Progenitor cell of endocrine pancreas (in vitro differentiated cells): Measurements from ENCODE around the gene ATM. TPM values are rescaled to one million over a fixed set of nuclear protein-coding genes. Genes with fewer than 3 reads are reported as not detected.
"Not testable (repeated sequence)": the region's sequence is repeated elsewhere in the genome, so short reads cannot be mapped to it uniquely, and the experiment has no call there.

Experiments used
- DNase-seq: peaks from one replicate; pipeline ENCODE4 v3.0.0; 2021; ENCODE audit warnings: low spot score; ENCODE audit not compliant: unreplicated experiment
- H3K27ac Mint-ChIP-seq: 2 replicates; pipeline ENCODE4 v1.8.0; 2021; ENCODE audit warnings: mild to moderate bottlenecking, moderate library complexity, mixed read lengths
- H3K27me3 Mint-ChIP-seq: 2 replicates; pipeline ENCODE4 v1.8.0; 2021; ENCODE audit warnings: mixed read lengths
- H3K36me3 Mint-ChIP-seq: 2 replicates; pipeline ENCODE4 v1.8.0; 2022; ENCODE audit warnings: mixed read lengths; ENCODE audit not compliant: insufficient read depth
- H3K4me1 Mint-ChIP-seq: 2 replicates; pipeline ENCODE4 v1.8.0; 2021; ENCODE audit warnings: low read depth, mixed read lengths
- H3K4me3 Mint-ChIP-seq: 2 replicates; pipeline ENCODE4 v1.8.0; 2021; ENCODE audit warnings: low read depth, mild to moderate bottlenecking, moderate library complexity, mixed read lengths
- H3K9me3 Mint-ChIP-seq: 2 replicates; pipeline ENCODE4 v1.8.0; 2021; ENCODE audit warnings: low read depth, mixed read lengths
- CTCF ChIP-seq: fragments of 200-600 bp; sonication (generic); IDR thresholded peaks from one replicate; pipeline ENCODE4 v1.5.0; 2021; ENCODE audit warnings: antibody characterized with exemption, mild to moderate bottlenecking; ENCODE audit not compliant: unreplicated experiment
- total RNA-seq: library from RNA; stranded (reverse); gene quantifications from 2 replicates; pipeline ENCODE4 v1.2.1, GENCODE V29; 2021

ATM gene
- total RNA-seq, 1 donor from 2014 or later: 79.2 TPM

GRCh38 chr11:108368134-108368533 is 145.3 kb downstream of the ATM start:
- Mint-ChIP-seq H3K9me3 (peaks cover 2% of the 10 kb centered on the region), H3K27ac (peak overlapping the region; percentile 81), H3K4me1 (peaks cover 25% of the 10 kb centered on the region), H3K27me3 (no peaks in the 10 kb centered on the region), H3K4me3 (no peak overlapping the region), H3K36me3 (peaks cover 19% of the 10 kb centered on the region)
- TF ChIP-seq CTCF: no peak
- no peak for DNase-seq

- H3K27me3 Mint-ChIP-seq: no peaks in the 10 kb centered on the region
Observed at GRCh38 chr11:108369064-108369463, 146.2 kb downstream of the ATM start.

GRCh38 chr11:108370315-108370714 is 147.4 kb downstream of the ATM start:
- peaks cover 15% of the 10 kb centered on the region for H3K36me3 Mint-ChIP-seq
- no peak overlapping the region for H3K27ac Mint-ChIP-seq
- TF ChIP-seq CTCF: no peak

More at GRCh38 chr11:108369064-108369463, 146.2 kb downstream of the ATM start:
- H3K36me3 Mint-ChIP-seq: peaks cover 21% of the 10 kb centered on the region
- TF ChIP-seq CTCF: no peak
- no peak overlapping the region for H3K4me3 Mint-ChIP-seq
- peak overlapping the region; percentile 68 for H3K27ac Mint-ChIP-seq
- peaks cover 4% of the 10 kb centered on the region for H3K9me3 Mint-ChIP-seq
- peaks cover 25% of the 10 kb centered on the region for H3K4me1 Mint-ChIP-seq
- DNase-seq: no peak

GRCh38 chr11:108370990-108371389 is 148.1 kb downstream of the ATM start:
- Mint-ChIP-seq H3K9me3 (peaks cover 4% of the 10 kb centered on the region), H3K36me3 (peaks cover 13% of the 10 kb centered on the region), H3K4me3 (no peak overlapping the region), H3K27me3 (no peaks in the 10 kb centered on the region), H3K27ac (no peak overlapping the region), H3K4me1 (peaks cover 25% of the 10 kb centered on the region)
- TF ChIP-seq CTCF: no peak
- DNase-seq: no peak

More at GRCh38 chr11:108370315-108370714, 147.4 kb downstream of the ATM start:
- no peaks in the 10 kb centered on the region for H3K27me3 Mint-ChIP-seq
- peaks cover 4% of the 10 kb centered on the region for H3K9me3 Mint-ChIP-seq
- H3K4me3 Mint-ChIP-seq: no peak overlapping the region
- DNase-seq: no peak
- peaks cover 25% of the 10 kb centered on the region for H3K4me1 Mint-ChIP-seq

- not testable (repeated sequence) for H3K4me3 Mint-ChIP-seq, H3K27ac Mint-ChIP-seq, DNase-seq, H3K36me3 Mint-ChIP-seq, H3K27me3 Mint-ChIP-seq, H3K9me3 Mint-ChIP-seq
- peaks cover 17% of the 10 kb centered on the region for H3K4me1 Mint-ChIP-seq
Observed at GRCh38 chr11:108373505-108373904, 150.6 kb downstream of the ATM start.

- Mint-ChIP-seq H3K4me1 (peaks cover 2% of the 10 kb centered on the region), H3K27me3 (no peaks in the 10 kb centered on the region), H3K27ac (no peak overlapping the region), H3K36me3 (no peaks in the 10 kb centered on the region), H3K9me3 (no peaks in the 10 kb centered on the region), H3K4me3 (no peak overlapping the region)
- no peak for TF ChIP-seq CTCF
- no peak for DNase-seq
Observed at GRCh38 chr11:108388576-108388975, 165.7 kb downstream of the ATM start.
